PC-3 (cell line): ENCODE measurements around the gene FCSK. TPM values are rescaled to one million over a fixed set of nuclear protein-coding genes. Genes with fewer than 3 reads are reported as not detected.

Experiments
- ATAC-seq: fragments of 200-7000 bp; cut with Tn5 transposase; 2 replicates; pipeline ENCODE4 v1.9.1; 2020; ENCODE audit warnings: mild to moderate bottlenecking, moderate library complexity
- BruUV-seq: library from RNA; stranded (reverse); fragments of 400-500 nt; replicated peaks from 2 replicates; lab custom pipeline; 2021; lab: Mats Ljungman, UMichigan
- CTCF ChIA-PET: fragments of 300-600 bp; sonication (Branson Sonifier 250); formaldehyde crosslinking; loops from one replicate; lab custom pipeline; 2022; ENCODE audit warnings: antibody characterized with exemption; lab: Charles Lee
- POLR2A ChIA-PET: fragments of 300-600 bp; sonication (Branson Sonifier 250); formaldehyde crosslinking; loops from one replicate; lab custom pipeline; 2022; ENCODE audit warnings: antibody characterized with exemption; ENCODE audit not compliant: unreplicated experiment; lab: Charles Lee
- DNase-seq: peaks from one replicate; pipeline ENCODE4 v3.0.0-alpha.2; 2015
- H2AFZ ChIP-seq: fragments of 300-600 bp; sonication (generic); 2 replicates; pipeline ENCODE4 v1.6.0; 2016; ENCODE audit warnings: antibody characterized with exemption, low read length
- H3F3A ChIP-seq: fragments of 300-600 bp; sonication (generic); one replicate; pipeline ENCODE4 v1.6.0; 2017; ENCODE audit warnings: antibody characterized with exemption, low read length, control low read depth, mild to moderate bottlenecking; ENCODE audit not compliant: unreplicated experiment
- H3K27ac ChIP-seq: fragments of 300-600 bp; sonication (generic); 2 replicates; pipeline ENCODE4 v1.5.1; 2016; ENCODE audit warnings: mild to moderate bottlenecking, low read length
- H3K27me3 ChIP-seq: fragments of 300-600 bp; sonication (generic); 2 replicates; pipeline ENCODE4 v1.6.1; 2016; ENCODE audit warnings: low read length, mixed read lengths
- H3K36me3 ChIP-seq: fragments of 300-600 bp; sonication (generic); 2 replicates; pipeline ENCODE4 v1.6.1; 2016; ENCODE audit warnings: low read depth, mixed run types, low read length, mixed read lengths
- H3K4me1 ChIP-seq: fragments of 300-600 bp; sonication (generic); 2 replicates; pipeline ENCODE4 v1.5.1; 2016; ENCODE audit warnings: low read length; ENCODE audit not compliant: insufficient read depth
- H3K4me2 ChIP-seq: fragments of 300-600 bp; sonication (generic); 2 replicates; pipeline ENCODE4 v1.6.0; 2016; ENCODE audit warnings: low read length
- H3K4me3 ChIP-seq: fragments of 300-600 bp; sonication (generic); 2 replicates; pipeline ENCODE4 v1.5.1; 2016; ENCODE audit warnings: mild to moderate bottlenecking, low read length, mixed read lengths
- H3K79me2 ChIP-seq: fragments of 300-600 bp; sonication (generic); 2 replicates; pipeline ENCODE4 v1.6.1; 2017; ENCODE audit warnings: low read length, mixed read lengths
- H3K9ac ChIP-seq: fragments of 300-600 bp; sonication (generic); 2 replicates; pipeline ENCODE4 v1.6.0; 2016; ENCODE audit warnings: mild to moderate bottlenecking, low read length
- H3K9me2 ChIP-seq: fragments of 300-600 bp; sonication (generic); replicated peaks from 2 replicates; pipeline ENCODE4 v1.6.1; 2016; ENCODE audit warnings: mixed run types, low read length, mixed read lengths
- H3K9me3 ChIP-seq: fragments of 300-600 bp; sonication (generic); 2 replicates; pipeline ENCODE4 v1.6.1; 2016; ENCODE audit warnings: low read length, mixed read lengths
- H4K20me1 ChIP-seq: fragments of 300-600 bp; sonication (generic); 2 replicates; pipeline ENCODE4 v1.6.1; 2016; ENCODE audit warnings: low read length, mixed read lengths
- CTCF ChIP-seq: fragments of 300-600 bp; sonication (generic); conservative IDR thresholded peaks from 2 replicates; pipeline ENCODE4 v1.5.1; 2017; ENCODE audit warnings: antibody characterized with exemption, low read depth, mild to moderate bottlenecking, low read length
- EZH2 ChIP-seq: fragments of 300-600 bp; sonication (generic); IDR thresholded peaks from one replicate; pipeline ENCODE4 v1.6.1; 2017; ENCODE audit warnings: antibody characterized with exemption, mild to moderate bottlenecking, low read length; ENCODE audit not compliant: unreplicated experiment
- EZH2phosphoT487 ChIP-seq: fragments of 300-600 bp; sonication (generic); IDR thresholded peaks from 2 replicates; pipeline ENCODE4 v1.6.1; 2018; ENCODE audit warnings: mild to moderate bottlenecking, antibody characterized with exemption, low read length, borderline replicate concordance
- intact Hi-C: fragments of 100-400 bp; cut with micrococcal nuclease; formaldehyde crosslinking; loops from 2 replicates; pipeline ENCODE4 v1.9.0; 2023
- total RNA-seq: library from RNA; depleted of rRNA; stranded (reverse); fragments of >200 nt; gene quantifications from 2 replicates; pipeline ENCODE4 v1.2.3, GENCODE V29; 2014

Gene FCSK
- total RNA-seq, 1 experiment from 2014 or later, result 11.7 TPM

- H3K36me3 ChIP-seq, result peaks cover 7% of the 10 kb centered on the region; the same call in 1 of the 2 replicates
- no peaks in the 10 kb centered on the region for H3F3A ChIP-seq
- peak overlapping the region; percentile 93 for H3K4me3 ChIP-seq
- TF ChIP-seq EZH2, result no peak
- TF ChIP-seq EZH2phosphoT487, result no peak
- no peak for TF ChIP-seq CTCF
- H3K9me3 ChIP-seq, result no peaks in the 10 kb centered on the region
- H3K4me1 ChIP-seq, result peaks cover 33% of the 10 kb centered on the region
- POLR2A ChIA-PET, result no interaction called here
- H3K27me3 ChIP-seq, result no peaks in the 10 kb centered on the region
- H3K9me2 ChIP-seq, result no peaks in the 10 kb centered on the region
- H3K4me2 ChIP-seq, result peak overlapping the region; percentile 99
- intact Hi-C loops, result no loop called here
- DNase-seq, result no peak
- CTCF ChIA-PET, result no interaction called here
- peak overlapping the region; percentile 99 for H3K9ac ChIP-seq
- peak overlapping the region; percentile 73 for H3K27ac ChIP-seq
- H3K79me2 ChIP-seq, result peaks cover 62% of the 10 kb centered on the region
- BruUV-seq, result no TSS peak
- peak overlapping the region; percentile 79 for H2AFZ ChIP-seq
- 0 out of 2 replicates have a peak, but pooled peaks cover 16% of the 10 kb centered on the region for H4K20me1 ChIP-seq
- no peak for ATAC-seq
These were observed 68.1 kb downstream of the FCSK start for GRCh38 chr16:70522216-70523075.

GRCh38 chr16:70523076-70523742, 68.8 kb downstream of the FCSK start, which contains the start of gene COG4:
COG4 (minus strand) TSS chr16:70523554; CDS start chr16:70523543, 11 bp downstream.
- peaks cover 35% of the 10 kb centered on the region for H3K4me1 ChIP-seq
- peak within 1 kb of the TSS; percentile 73 for H3K27ac ChIP-seq
- no peaks in the 10 kb centered on the region for H3K9me2 ChIP-seq
- peaks cover 9% of the 10 kb centered on the region; the same call in 1 of the 2 replicates for H3K36me3 ChIP-seq
- TF ChIP-seq CTCF (no peak), EZH2 (no peak), EZH2phosphoT487 (no peak)
- ChIA-PET CTCF (no interaction called here), POLR2A (no interaction called here)
- DNase-seq (peak; percentile 65), ATAC-seq (peak; percentile 35)
- H2AFZ ChIP-seq, result peak within 1 kb of the TSS; percentile 79
- H4K20me1 ChIP-seq, result 0 out of 2 replicates have a peak, but pooled peaks cover 17% of the 10 kb centered on the region
- H3K9ac ChIP-seq, result peak within 1 kb of the TSS; percentile 99
- H3K27me3 ChIP-seq, result no peaks in the 10 kb centered on the region
- H3K4me2 ChIP-seq, result peak within 1 kb of the TSS; percentile 99
- TSS peak; percentile 86 for BruUV-seq
- H3F3A ChIP-seq, result no peaks in the 10 kb centered on the region
- H3K9me3 ChIP-seq, result no peaks in the 10 kb centered on the region
- intact Hi-C loops, result no loop called here
- H3K4me3 ChIP-seq, result peak within 1 kb of the TSS; percentile 93
- peaks cover 70% of the 10 kb centered on the region for H3K79me2 ChIP-seq
